B cell (primary cell): ENCODE measurements around the gene PPP4R4. TPM values are rescaled to one million over a fixed set of nuclear protein-coding genes. Genes with fewer than 3 reads are reported as not detected.

ENCODE experiments used
- ATAC-seq: fragments of 200-7000 bp; cut with Tn5 transposase; one replicate; pipeline ENCODE4 v1.10.0; 2021; ENCODE audit warnings: low read depth, mild to moderate bottlenecking, moderate number of reproducible peaks, moderate library complexity
- CTCF ChIA-PET: fragments of 350-600 bp; sonication (Branson Sonifier 250); formaldehyde crosslinking; loops from one replicate; lab custom pipeline; 2021; ENCODE audit warnings: antibody characterized with exemption, inconsistent platforms; lab: Charles Lee
- POLR2A ChIA-PET: fragments of 350-600 bp; sonication (Branson Sonifier 250); formaldehyde crosslinking; loops from one replicate; lab custom pipeline; 2021; ENCODE audit warnings: antibody characterized with exemption; lab: Charles Lee
- DNase-seq: peaks from one replicate; pipeline ENCODE4 v3.0.0; 2013
- H2AFZ ChIP-seq: 2 replicates; pipeline ENCODE4 v1.6.1; 2012; ENCODE audit warnings: mild to moderate bottlenecking, low read depth, low read length; ENCODE audit not compliant: insufficient read depth, poor library complexity, severe bottlenecking
- H3K27ac ChIP-seq, 2 donors: 1 replicate in 1 of 2; 2 replicates in 1 of 2; pipeline ENCODE4 v1.5.1; 2012 to 2013; ENCODE audit warnings: low read length in 2 of 2, mild to moderate bottlenecking in 2 of 2, moderate library complexity in 1 of 2
- H3K27me3 ChIP-seq, 4 experiments: fragments of 200-600 bp in 1 of 4; sonication (generic) in 1 of 4; replicated peaks in 1 of 4; 1 replicate in 2 of 4; 2 replicates in 2 of 4; pipeline versions ENCODE4 v1.6.1 to v1.7.0; 2013 to 2016; ENCODE audit warnings: low read length in 3 of 4, mild to moderate bottlenecking in 2 of 4, mixed read lengths in 1 of 4, moderate library complexity in 1 of 4; ENCODE audit not compliant: insufficient read depth in 4 of 4, control insufficient read depth in 3 of 4; ENCODE audit errors: control extremely low read depth in 1 of 4
- H3K36me3 ChIP-seq, 2 experiments: replicated peaks in 1 of 2; 1 replicate in 1 of 2; 2 replicates in 1 of 2; pipeline versions ENCODE4 v1.6.1 to v1.7.1; 2013; ENCODE audit warnings: low read length in 1 of 2; ENCODE audit not compliant: insufficient read depth in 2 of 2, control insufficient read depth in 1 of 2; ENCODE audit errors: control extremely low read depth in 1 of 2, extremely low read depth in 1 of 2
- H3K4me1 ChIP-seq, 2 donors: fragments of 200-600 bp in 1 of 2; sonication (generic) in 1 of 2; 1 replicate in 1 of 2; 2 replicates in 1 of 2; pipeline versions ENCODE4 v1.5.1 to v1.6.1; 2013 to 2017; ENCODE audit warnings: low read length in 2 of 2; ENCODE audit not compliant: control insufficient read depth in 2 of 2, insufficient read depth in 2 of 2
- H3K4me2 ChIP-seq: replicated peaks from 2 replicates; pipeline ENCODE3; 2012; ENCODE audit warnings: mild to moderate bottlenecking, low read depth, low read length; ENCODE audit not compliant: poor library complexity, severe bottlenecking
- H3K4me3 ChIP-seq, 5 experiments: fragments of 200-600 bp in 1 of 5; sonication (generic) in 1 of 5; 1 replicate in 3 of 5; 2 replicates in 2 of 5; pipeline versions ENCODE4 v1.5.1 to v1.7.0; 2011 to 2016; ENCODE audit warnings: low read length in 4 of 5, mild to moderate bottlenecking in 4 of 5, low read depth in 2 of 5, control low read depth in 1 of 5, moderate library complexity in 1 of 5; ENCODE audit not compliant: insufficient read depth in 1 of 5; ENCODE audit errors: control extremely low read depth in 1 of 5, extremely low read depth in 1 of 5
- H3K79me2 ChIP-seq: fragments of 200-600 bp; sonication (generic); one replicate; pipeline ENCODE4 v1.6.0; 2016; ENCODE audit warnings: low read length; ENCODE audit not compliant: control insufficient read depth, insufficient read depth
- H3K9ac ChIP-seq: fragments of 200-600 bp; sonication (generic); 2 replicates; pipeline ENCODE4 v1.6.1; 2017; ENCODE audit warnings: mild to moderate bottlenecking, low read length, moderate library complexity
- H3K9me3 ChIP-seq, 3 donors: one replicate each; pipeline versions ENCODE4 v1.6.1 to v1.7.1; 2013; ENCODE audit warnings: low read length in 2 of 3; ENCODE audit not compliant: control insufficient read depth in 2 of 3, insufficient read depth in 1 of 3; ENCODE audit errors: control extremely low read depth in 1 of 3
- H4K20me1 ChIP-seq: 2 replicates; pipeline ENCODE4 v1.6.0; 2012; ENCODE audit warnings: mild to moderate bottlenecking, low read length; ENCODE audit not compliant: insufficient read depth, control insufficient read depth, poor library complexity, severe bottlenecking
- H3K27ac Mint-ChIP-seq: one replicate; pipeline ENCODE4 v1.8.0; 2021; ENCODE audit warnings: mixed read lengths
- H3K27me3 Mint-ChIP-seq: one replicate; pipeline ENCODE4 v1.8.0; 2021; ENCODE audit warnings: mixed read lengths
- H3K4me1 Mint-ChIP-seq: one replicate; pipeline ENCODE4 v1.8.0; 2021; ENCODE audit warnings: mixed read lengths
- H3K4me3 Mint-ChIP-seq: one replicate; pipeline ENCODE4 v1.8.0; 2021; ENCODE audit warnings: mixed read lengths
- H3K9me3 Mint-ChIP-seq: one replicate; pipeline ENCODE4 v1.8.0; 2022; ENCODE audit warnings: mixed read lengths; ENCODE audit not compliant: insufficient read depth
- EZH2 ChIP-seq: IDR thresholded peaks from 2 replicates; pipeline ENCODE4 v1.6.1; 2012; ENCODE audit warnings: borderline replicate concordance, low read depth, mild to moderate bottlenecking, moderate library complexity, low read length; ENCODE audit not compliant: insufficient read depth, poor library complexity, severe bottlenecking
- WGBS: methylation state at CpG from one replicate; pipeline ENCODE4 v1.1.5; 2013; ENCODE audit warnings: missing lambda C conversion rate; ENCODE audit not compliant: insufficient coverage; 5-methylcytosine and 5-hydroxymethylcytosine counted together
- intact Hi-C: fragments of 100-400 bp; cut with micrococcal nuclease; formaldehyde crosslinking; loops from one replicate; pipeline ENCODE4 v1.10.0; 2022
- polyA plus RNA-seq: library from polyadenylated mRNA; depleted of rRNA; stranded (reverse); fragments of >200 nt; gene quantifications from 2 replicates; pipeline ENCODE4 v1.2.3, GENCODE V29; 2012
- total RNA-seq, 2 donors: library from RNA; stranded (reverse); fragments of 120-200 nt in 1 of 2; gene quantifications; 1 replicate in 1 of 2; 2 replicates in 1 of 2; pipeline versions ENCODE4 v1.2.3 to v1.2.4, GENCODE V29; 2013 to 2022
- TF ChIP-seq, protein P1 (sequence below): fragments of 200-600 bp; IDR thresholded peaks from one replicate; pipeline ENCODE4 v1.8.0; 2022; ENCODE audit warnings: antibody characterized with exemption, mild to moderate bottlenecking

PPP4R4 gene
- total and polyA plus RNA-seq, 2 donors (not counting 1 experiment from before 2014, with no cell fraction given) = not detected

DNA sequence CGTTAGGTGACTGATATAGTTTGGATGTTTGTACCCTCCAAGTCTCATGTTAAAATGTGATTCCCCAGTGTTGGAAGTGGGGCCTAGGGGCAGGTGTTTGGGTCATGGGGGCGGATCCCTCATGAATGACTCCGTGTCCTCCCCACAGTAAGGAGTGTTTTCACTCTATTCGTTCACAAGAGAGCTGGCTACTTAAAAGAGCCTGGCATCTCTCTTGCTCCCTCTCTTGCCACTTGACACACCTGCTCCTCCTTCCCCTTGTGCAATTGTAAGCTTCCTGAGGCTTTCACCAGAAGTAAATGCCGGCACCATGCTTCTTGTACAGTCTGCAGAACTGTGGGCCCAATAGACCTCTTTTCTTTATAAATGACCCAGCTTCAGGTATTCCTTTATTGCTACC lies 47.3 kb upstream of the PPP4R4 start:
- peaks cover 0 to 6% (median 0%) of the 10 kb centered on the region in 3 donors for H3K9me3 ChIP-seq
- H3K27ac Mint-ChIP-seq = no peak overlapping the region
- 100% methylated on average over 3 of the region's 5 CpGs for WGBS
- CTCF ChIA-PET = interaction anchor here (2.2 kb wide), 1 partner anchor 10 kb away, joined by 10 read pairs; no protein-coding TSS in a partner anchor
- H3K79me2 ChIP-seq = no peaks in the 10 kb centered on the region
- peaks cover 14% of the 10 kb centered on the region for H3K4me1 Mint-ChIP-seq
- no peak overlapping the region for H3K9ac ChIP-seq
- H3K27me3 ChIP-seq = peaks cover 0 to 2% (median 0%) of the 10 kb centered on the region in 4 experiments
- no peak overlapping the region for H3K4me3 ChIP-seq
- H3K4me1 ChIP-seq = peaks cover 12 to 18% of the 10 kb centered on the region in 2 donors
- no peaks in the 10 kb centered on the region for H3K9me3 Mint-ChIP-seq
- peaks cover 2% of the 10 kb centered on the region for H3K27me3 Mint-ChIP-seq
- no peak overlapping the region for H3K27ac ChIP-seq
- DNase-seq = no peak
- ATAC-seq = no peak
- POLR2A ChIA-PET = no interaction called here
- TF ChIP-seq, protein P1, sequence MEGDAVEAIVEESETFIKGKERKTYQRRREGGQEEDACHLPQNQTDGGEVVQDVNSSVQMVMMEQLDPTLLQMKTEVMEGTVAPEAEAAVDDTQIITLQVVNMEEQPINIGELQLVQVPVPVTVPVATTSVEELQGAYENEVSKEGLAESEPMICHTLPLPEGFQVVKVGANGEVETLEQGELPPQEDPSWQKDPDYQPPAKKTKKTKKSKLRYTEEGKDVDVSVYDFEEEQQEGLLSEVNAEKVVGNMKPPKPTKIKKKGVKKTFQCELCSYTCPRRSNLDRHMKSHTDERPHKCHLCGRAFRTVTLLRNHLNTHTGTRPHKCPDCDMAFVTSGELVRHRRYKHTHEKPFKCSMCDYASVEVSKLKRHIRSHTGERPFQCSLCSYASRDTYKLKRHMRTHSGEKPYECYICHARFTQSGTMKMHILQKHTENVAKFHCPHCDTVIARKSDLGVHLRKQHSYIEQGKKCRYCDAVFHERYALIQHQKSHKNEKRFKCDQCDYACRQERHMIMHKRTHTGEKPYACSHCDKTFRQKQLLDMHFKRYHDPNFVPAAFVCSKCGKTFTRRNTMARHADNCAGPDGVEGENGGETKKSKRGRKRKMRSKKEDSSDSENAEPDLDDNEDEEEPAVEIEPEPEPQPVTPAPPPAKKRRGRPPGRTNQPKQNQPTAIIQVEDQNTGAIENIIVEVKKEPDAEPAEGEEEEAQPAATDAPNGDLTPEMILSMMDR = no peak
- TF ChIP-seq EZH2 = no peak
- intact Hi-C loops = no loop called here
- no peak overlapping the region for H2AFZ ChIP-seq
- no peaks in the 10 kb centered on the region for H4K20me1 ChIP-seq
- H3K4me3 Mint-ChIP-seq = no peak overlapping the region
- H3K4me2 ChIP-seq = no peak overlapping the region
- peaks cover 0 to 3% of the 10 kb centered on the region in 2 experiments for H3K36me3 ChIP-seq

DNA sequence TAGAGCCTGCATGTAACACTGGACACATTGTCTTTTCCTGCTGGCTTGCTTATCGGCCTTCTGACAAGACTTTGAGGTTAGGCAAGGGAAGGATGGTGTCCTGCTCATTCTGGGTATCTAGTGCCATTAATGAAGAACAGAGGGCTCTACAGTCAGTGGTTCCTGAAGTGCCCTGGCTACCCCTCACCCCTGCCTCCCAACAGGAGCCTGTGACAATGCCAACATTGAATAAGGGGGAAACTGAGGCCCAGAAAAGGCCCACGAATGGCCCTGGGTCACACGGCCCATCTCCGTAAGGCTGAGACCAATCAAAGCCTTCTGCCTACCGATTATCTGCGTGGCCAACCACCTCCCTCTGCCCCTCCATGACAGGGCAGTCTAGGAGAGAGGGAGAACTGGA lies 46.8 kb upstream of the PPP4R4 start:
- peaks cover 4% of the 10 kb centered on the region for H3K27me3 Mint-ChIP-seq
- Histone ChIP-seq H3K27me3 (peaks cover 0 to 4% (median 0%) of the 10 kb centered on the region in 4 experiments), H3K79me2 (no peaks in the 10 kb centered on the region), H3K4me2 (no peak overlapping the region), H3K36me3 (peaks cover 0 to 3% of the 10 kb centered on the region in 2 experiments), H2AFZ (no peak overlapping the region), H3K9ac (no peak overlapping the region), H3K4me3 (no peak overlapping the region), H4K20me1 (no peaks in the 10 kb centered on the region), H3K4me1 (peaks cover 12 to 18% of the 10 kb centered on the region in 2 donors), H3K9me3 (peaks cover 0 to 4% (median 0%) of the 10 kb centered on the region in 3 donors), H3K27ac (no peak overlapping the region)
- POLR2A ChIA-PET = no interaction called here
- CTCF ChIA-PET = interaction anchor here (0.9 to 2.8 kb wide), 4 partner anchors 9 to 92 kb away, joined by 3 to 19 read pairs (median 6); partner anchors contain the start of genes DDX24 and IFI27L1
- H3K27ac Mint-ChIP-seq = no peak overlapping the region
- no peak for DNase-seq
- 100% methylated on average over 2 of the region's 6 CpGs for WGBS
- intact Hi-C loops = no loop called here
- no peaks in the 10 kb centered on the region for H3K9me3 Mint-ChIP-seq
- no peak for ATAC-seq
- peak overlapping the region; percentile 13 for H3K4me3 Mint-ChIP-seq
- H3K4me1 Mint-ChIP-seq = peaks cover 14% of the 10 kb centered on the region
- TF ChIP-seq, protein P1 = no peak
- no peak for TF ChIP-seq EZH2
